ENCODE results near the gene EPX.

DNA sequence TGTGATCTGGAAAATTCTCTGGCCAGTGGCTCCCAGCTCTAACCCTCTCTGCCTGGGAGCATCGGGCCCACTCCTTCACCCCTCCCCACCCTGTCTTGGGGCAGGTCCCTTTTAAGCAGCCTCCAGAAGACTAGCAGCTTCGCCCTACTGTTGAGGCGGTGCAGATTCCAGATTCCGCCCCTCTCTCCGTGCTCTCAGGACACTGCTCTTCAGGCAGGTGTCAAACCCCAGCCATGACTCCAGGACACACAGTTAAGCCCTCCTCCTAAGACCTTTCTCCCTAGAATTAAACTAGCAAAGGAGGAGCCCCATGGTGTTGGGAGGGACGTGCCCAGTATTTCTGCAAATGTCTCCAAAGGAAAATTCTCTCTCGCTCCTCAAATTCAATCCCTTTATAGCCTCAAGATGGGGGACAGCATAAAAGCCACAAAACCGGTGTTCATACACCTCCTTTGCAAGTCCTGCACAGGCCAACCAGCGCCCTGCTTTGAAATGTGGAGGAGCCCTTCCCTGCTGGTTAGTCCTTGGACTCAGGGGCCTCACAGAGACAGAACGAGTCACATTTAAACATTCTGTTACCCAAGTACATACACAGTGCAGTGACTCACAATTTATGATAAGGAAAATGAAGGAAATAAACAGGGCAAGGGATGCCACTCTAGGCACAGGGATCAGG is 53.0 kb downstream of the EPX start:
- TF ChIP-seq, protein P1, sequence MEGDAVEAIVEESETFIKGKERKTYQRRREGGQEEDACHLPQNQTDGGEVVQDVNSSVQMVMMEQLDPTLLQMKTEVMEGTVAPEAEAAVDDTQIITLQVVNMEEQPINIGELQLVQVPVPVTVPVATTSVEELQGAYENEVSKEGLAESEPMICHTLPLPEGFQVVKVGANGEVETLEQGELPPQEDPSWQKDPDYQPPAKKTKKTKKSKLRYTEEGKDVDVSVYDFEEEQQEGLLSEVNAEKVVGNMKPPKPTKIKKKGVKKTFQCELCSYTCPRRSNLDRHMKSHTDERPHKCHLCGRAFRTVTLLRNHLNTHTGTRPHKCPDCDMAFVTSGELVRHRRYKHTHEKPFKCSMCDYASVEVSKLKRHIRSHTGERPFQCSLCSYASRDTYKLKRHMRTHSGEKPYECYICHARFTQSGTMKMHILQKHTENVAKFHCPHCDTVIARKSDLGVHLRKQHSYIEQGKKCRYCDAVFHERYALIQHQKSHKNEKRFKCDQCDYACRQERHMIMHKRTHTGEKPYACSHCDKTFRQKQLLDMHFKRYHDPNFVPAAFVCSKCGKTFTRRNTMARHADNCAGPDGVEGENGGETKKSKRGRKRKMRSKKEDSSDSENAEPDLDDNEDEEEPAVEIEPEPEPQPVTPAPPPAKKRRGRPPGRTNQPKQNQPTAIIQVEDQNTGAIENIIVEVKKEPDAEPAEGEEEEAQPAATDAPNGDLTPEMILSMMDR (conservative IDR thresholded peaks at IDR 0.05; ENCODE audit: low read depth, low read length), result no peak
- TF ChIP-seq EZH2 (IDR thresholded peaks at IDR 0.05; ENCODE audit: borderline replicate concordance, low read depth, low read length, poor library complexity, severe bottlenecking), result no peak

All from A673 (cell line).